Measurements from ENCODE around the gene TXLNB.
"Not testable (repeated sequence)": the region's sequence is repeated elsewhere in the genome, so short reads cannot be mapped to it uniquely, and the experiment has no call there.

TXLNB gene

DNA sequence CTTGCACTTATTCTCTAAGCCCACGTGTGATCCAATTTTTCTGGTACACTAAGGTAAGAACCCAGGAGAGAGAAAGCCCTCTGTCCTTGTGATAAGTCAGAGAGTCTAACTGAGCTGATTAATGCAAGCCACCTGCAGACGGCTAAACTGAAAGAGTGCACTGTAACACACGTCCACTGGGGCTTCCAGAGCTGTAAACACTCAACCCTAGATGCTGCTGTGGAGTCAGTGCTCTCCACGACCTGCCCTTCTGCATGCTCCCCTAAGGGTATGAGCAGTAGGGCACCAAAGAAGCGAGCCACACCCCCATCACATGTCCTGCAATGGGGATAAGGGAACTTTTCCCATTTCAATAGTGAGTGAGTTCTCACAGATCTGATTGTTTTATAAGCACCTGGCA is 55.7 kb downstream of the TXLNB start:
- no peak for DNase-seq (ENCODE audit: low read depth in 2 of 2)

DNA sequence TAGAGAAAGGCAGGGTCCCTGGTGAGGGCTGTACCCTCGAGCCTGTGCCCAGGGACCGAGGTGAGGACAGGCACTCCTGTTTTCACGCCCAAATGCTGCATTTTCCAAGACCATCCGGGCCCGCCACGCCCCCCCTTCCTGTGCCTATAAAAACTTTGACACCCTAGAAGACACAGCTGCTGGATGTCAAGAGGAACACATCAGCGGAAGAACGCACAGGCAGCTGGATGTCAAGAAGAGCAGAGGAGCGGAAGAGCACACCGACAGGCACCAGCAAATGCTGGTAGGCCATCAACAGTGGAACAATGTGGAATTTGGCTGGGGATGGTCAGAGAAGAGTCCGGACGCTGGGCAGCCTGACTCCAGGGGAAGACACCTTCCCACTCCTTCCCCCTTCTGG is 56.1 kb downstream of the TXLNB start:
- no peak for DNase-seq (ENCODE audit: low read depth in 2 of 2)

DNA sequence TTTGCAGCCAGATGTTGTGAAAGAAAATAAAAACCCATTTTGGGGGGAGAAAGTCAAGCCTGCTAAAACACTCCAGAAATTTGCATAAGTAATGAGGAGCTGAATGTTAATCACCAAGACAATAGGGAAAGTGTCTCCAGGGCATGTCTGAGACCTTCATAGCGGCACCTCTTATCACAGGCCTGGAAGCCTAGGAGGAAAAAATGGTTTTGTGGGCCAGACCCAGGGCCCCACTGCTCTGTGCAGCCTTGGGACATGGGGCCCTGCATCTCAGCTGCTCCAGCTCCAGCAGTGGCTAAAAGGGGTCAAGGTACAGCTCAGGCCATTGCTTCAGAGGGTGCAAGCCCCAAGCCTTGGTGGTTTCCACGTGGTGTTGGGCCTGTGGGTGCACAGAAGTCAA is 57.6 kb downstream of the TXLNB start:
- not testable (repeated sequence) for DNase-seq (ENCODE audit: low read depth in 2 of 2)

DNA sequence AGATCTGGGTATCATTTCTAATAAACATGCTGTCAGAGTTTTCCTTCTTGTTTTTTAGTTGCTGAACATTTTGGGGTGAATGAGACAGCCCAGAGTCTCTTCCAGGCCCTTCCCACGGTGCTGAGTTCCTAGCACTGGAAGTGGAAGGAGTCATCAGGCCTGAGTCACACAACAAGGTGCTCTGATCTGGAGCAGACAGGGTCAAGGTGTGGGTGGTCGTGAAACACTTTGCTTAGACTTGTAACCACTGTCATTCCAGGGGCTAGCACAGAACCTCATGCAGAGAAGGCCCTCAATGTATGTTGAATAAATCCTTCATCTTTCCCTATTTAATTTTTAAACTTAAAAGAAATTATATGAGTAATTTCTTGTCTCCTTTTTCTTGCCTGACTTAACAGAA is 60.6 kb downstream of the TXLNB start:
- no peak for DNase-seq (ENCODE audit: low read depth in 2 of 2)

DNA sequence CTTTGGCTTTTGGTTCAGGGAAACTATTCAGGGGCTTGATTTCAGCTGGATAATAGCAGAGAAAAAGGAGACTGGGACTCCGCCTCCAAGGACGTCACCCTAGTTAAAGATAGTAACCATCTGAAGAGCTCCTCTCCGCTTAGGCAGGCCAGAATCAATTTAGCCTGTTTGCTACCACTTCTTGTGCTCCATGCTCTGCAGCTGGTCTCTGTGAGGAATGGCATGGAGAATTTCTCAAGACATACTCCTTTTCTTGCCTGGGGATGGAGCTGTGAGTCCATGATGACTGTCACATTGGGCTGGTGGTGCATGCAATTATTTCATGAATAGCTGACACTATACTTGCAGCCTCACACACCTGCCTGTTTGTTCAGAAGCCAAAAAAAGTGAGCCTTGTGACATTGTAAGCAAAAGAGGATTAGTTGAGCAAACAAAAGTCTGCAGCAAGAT is 61.4 kb downstream of the TXLNB start:
- no peak for DNase-seq (ENCODE audit: low read depth in 2 of 2)

DNA sequence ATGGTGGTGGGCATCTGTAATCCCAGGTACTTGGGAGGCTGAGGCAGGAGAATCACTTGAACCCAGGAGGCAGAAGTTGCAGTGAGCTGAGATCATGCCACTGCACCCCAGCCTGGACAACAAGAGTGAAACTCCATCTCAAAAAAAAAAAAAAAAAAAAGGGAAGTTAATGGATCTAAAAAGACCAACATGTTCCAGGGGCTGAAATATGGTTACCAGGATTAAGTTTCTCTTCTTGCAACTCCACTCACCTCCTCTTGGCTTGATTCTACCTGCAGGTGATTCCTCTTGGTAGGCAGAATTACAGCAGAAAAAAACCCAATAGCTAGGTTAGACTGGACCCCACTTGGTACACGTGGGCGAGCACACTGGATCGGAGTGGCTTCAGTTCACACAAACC is 63.4 kb downstream of the TXLNB start:
- not testable (repeated sequence) for DNase-seq (ENCODE audit: low read depth in 2 of 2)

DNA sequence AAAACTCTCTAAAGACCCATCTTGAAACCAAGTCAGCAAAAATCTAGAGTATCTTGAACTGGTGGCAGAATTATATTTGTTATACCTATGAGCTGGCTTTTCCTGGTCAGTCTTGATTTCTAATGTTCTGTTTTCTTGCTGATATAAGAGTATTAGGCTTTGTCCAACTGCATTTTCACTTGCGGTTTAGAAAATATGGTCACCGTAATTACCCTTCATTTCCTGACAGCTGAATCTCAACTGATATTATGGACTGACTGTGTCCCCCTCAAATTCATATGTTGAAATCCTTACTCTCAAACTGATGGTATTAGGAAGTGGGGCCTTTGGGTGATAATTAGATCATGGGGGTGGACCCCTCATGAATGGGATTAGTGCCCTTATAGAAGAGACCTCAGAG is 72.1 kb downstream of the TXLNB start:
- DNase-seq (ENCODE audit: low read depth in 2 of 2), result no peak

DNA sequence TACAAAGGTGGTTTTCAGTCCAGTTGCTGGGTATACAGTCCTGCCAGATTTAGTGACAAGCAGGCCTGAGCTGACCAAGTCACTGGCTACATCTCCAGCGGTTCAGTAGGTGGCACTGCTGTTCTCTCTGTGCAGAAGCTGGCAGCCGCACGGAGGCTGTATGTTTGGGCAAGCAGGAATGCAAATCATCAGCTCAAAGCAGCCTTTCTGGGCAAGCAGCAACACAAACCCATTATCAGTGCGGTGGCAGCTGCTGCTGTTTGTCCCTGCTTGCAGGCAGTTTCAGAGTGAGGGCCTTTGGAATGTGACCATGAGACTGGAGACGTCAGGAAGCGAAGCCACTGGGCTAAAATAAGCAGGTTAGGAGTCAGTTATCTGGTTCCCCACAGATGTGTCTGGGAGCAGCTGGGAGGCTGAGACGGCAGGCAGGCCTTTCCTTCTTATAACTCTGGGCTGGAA is 72.5 kb downstream of the TXLNB start:
- peak; percentile 65 to 68 for DNase-seq (ENCODE audit: low read depth in 2 of 2)

DNA sequence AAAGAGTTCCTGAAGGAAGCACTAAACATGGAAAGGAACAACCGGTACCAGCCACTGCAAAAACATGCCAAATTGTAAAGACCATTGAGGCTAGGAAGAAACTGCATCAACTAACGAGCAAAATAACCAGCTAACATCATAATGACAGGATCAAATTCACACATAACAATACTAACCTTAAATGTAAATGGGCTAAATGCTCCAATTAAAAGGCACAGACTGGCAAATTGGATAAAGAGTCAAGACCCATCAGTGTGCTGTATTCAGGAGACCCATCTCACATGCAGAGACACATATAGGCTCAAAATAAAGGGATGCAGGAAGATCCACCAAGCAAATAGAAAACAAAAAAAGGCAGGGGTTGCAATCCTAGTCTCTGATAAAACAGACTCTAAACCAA is 79.3 kb downstream of the TXLNB start:
- not testable (repeated sequence) for DNase-seq (ENCODE audit: low read depth in 2 of 2)

DNA sequence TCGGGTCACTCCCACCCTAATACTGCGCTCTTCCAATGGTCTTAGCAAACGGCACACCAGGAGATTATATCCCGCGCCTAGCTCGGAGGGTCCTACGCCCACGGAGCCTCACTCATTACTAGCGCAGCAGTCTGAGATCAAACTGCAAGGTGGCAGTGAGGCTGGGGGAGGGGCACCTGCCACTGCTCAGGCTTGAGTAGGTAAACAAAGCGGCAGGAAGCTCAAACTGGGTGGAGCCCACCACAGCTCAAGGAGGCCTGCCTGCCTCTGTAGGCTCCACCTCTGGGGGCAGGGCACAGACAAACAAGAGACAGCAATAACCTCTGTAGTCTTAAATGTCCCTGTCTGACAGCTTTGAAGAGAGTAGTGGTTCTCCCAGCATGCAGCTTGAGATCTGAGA is 81.0 kb downstream of the TXLNB start:
- not testable (repeated sequence) for DNase-seq (ENCODE audit: low read depth in 2 of 2)

DNA sequence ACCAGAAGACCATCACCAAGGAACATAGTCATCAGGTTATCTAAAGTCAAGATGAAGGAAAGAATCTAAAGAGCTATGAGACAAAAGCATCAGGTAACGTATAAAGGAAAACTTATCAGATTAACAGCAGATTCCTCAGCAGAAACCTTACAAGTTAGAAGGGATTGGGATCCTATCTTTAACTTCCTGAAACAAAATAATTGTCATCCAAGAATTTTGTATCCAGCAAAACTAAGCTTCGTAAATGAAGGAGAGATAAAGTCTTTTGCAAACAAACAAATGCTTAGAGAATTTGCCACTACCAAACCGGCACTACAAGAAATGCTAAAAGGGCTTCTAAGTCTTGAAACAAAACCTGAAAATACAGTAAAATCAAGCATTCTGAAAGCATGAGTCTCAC is 86.0 kb downstream of the TXLNB start:
- DNase-seq (ENCODE audit: low read depth in 2 of 2), result no peak

DNA sequence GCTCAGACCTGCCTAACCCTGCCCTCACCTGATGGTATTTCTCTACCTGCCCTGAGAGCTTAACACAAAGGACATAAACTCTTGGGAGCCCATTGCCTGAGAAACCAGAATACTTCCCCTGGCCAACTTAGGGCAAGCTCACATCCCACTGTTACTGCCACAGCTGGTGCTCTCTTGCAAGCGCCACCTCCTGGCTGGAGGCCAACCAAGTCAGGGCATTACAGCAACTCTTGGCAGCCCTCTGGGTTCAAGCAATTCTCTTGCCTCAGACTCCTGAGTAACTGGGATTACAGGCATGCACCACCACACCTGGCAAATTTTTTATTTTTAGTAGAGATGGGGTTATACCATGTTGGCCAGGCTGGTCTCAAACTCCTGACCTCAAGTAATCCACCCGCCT is 86.8 kb downstream of the TXLNB start:
- DNase-seq (ENCODE audit: low read depth in 2 of 2), result no peak

DNA sequence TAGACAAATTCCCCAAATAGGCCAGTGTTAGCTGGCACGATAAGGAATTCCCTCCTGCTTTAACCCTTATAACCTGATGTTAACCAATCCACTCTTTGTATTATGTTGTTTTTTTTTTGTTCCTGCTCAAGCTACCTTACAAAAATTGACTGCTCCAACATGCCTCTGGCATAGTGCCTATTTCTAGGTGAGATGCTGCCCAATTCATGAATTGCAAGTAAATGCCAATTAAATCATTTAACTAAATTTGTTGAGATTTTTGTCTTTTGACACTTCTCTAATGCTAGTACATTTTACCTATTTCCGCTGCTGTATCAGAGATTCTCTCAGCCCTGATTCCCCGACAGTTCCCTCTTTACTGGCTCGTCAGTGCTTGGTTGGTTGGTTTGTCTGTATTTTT is 90.4 kb downstream of the TXLNB start:
- no peak for DNase-seq (ENCODE audit: low read depth in 2 of 2)

DNA sequence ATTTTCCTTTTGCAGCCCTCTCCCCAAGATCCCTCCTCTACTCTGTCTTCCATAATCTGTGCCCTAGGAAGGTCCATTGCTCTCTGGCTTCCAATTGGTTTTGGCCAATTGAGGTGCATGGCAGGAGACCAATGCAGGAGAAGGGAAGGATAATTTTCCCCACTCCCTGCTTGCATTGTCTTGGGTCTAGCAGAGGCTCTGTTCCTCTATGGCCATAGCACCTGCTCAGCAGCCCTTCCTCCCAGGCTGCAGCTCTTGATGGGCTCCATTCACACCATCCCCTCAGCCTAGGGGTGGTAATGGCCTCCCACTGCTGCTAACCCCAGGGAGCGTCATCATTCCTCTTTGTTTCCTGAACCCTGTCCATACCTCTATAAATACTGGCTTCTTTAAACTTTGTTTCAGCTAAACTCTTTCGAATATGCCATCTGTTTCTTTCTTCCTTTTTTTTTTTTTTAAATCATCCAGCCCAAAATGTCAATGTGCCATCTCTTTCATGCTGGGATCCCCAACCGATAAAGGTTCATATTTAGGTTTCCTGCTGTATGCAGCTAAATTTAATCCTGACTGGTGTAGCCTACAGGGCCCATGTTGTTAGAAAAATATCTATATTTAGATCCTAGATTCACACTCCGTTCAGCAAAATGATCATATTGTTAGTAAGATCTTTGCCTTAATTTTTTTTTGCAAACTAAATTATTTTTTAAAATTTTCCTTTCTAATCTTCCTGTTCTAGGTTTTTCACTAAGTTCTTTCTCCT is 93.1 kb downstream of the TXLNB start:
- DNase-seq (ENCODE audit: low read depth in 2 of 2), result no peak

DNA sequence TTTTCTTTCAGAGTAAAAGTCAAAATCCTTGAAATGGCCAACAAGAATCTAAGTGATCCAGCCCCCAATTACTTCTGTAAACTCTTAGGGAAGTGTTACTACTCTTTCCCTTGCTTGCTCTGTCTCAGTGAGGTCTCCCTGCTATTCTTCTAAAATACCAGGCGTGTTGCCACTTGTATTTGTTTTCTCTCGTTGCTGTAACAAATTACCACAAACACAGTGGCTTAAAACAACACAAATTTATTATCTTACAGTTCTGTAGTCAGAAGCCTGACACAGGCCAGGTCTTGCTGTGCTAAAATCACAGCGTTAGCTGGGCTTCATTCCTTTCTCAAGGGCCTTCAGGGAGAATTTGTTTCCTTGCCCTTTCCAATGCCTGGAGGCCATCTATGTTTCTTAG is 97.1 kb downstream of the TXLNB start:
- no peak for DNase-seq (ENCODE audit: low read depth in 2 of 2)
